T follicular helper cell (primary cell): ENCODE data around the gene HBB.
"Not testable (repeated sequence)": the region's sequence is repeated elsewhere in the genome, so short reads cannot be mapped to it uniquely, and the experiment has no call there.

Source experiments
- DNase-seq: peaks from one replicate; pipeline ENCODE4 v3.0.0-alpha.2; 2020; ENCODE audit warnings: low read depth
- total RNA-seq, 2 experiments: gene quantifications; one replicate each; lab custom pipeline; 2026; lab: John Stamatoyannopoulos, UW

HBB gene
- 0 to 0.04 reads per million in 2 experiments for total RNA-seq

- no peak for DNase-seq
Measured at GRCh38 chr11:5226732-5227310, at the start of gene HBB. HBB (minus strand) TSS chr11:5227071; CDS start chr11:5227021, 50 bp downstream.

- no peak for DNase-seq
Measured at GRCh38 chr11:5275369-5276110, 48.7 kb upstream of the HBB start.

GRCh38 chr11:5274395-5274794 lies 47.5 kb upstream of the HBB start:
- no peak for DNase-seq

GRCh38 chr11:5272395-5273017 lies 45.6 kb upstream of the HBB start:
- no peak for DNase-seq

- no peak for DNase-seq
Measured at GRCh38 chr11:5269715-5270147, 42.9 kb upstream of the HBB start, which contains the start of gene HBE1. HBE1 (minus strand) TSS chr11:5269945; CDS start chr11:5269890, 55 bp downstream.

GRCh38 chr11:5267033-5267563 lies 40.2 kb upstream of the HBB start:
- DNase-seq = no peak

- DNase-seq = no peak
Measured at GRCh38 chr11:5266609-5267008, 39.7 kb upstream of the HBB start.

- no peak for DNase-seq
Measured at GRCh38 chr11:5265832-5266231, 39.0 kb upstream of the HBB start.

- no peak for DNase-seq
Measured at GRCh38 chr11:5258543-5259262, 31.8 kb upstream of the HBB start.

- no peak for DNase-seq
Measured at GRCh38 chr11:5257296-5257695, 30.4 kb upstream of the HBB start.

- DNase-seq = not testable (repeated sequence)
Measured at GRCh38 chr11:5254646-5255413, 28.0 kb upstream of the HBB start, which contains the start of gene HBG2. HBG2 (minus strand) TSS chr11:5254781; CDS start chr11:5254728, 53 bp downstream.

GRCh38 chr11:5254023-5254422 lies 27.2 kb upstream of the HBB start:
- not testable (repeated sequence) for DNase-seq

- not testable (repeated sequence) for DNase-seq
Measured at GRCh38 chr11:5253440-5253839, 26.6 kb upstream of the HBB start.

GRCh38 chr11:5252919-5253265 lies 26.0 kb upstream of the HBB start:
- DNase-seq = no peak

- no peak for DNase-seq
Measured at GRCh38 chr11:5252192-5252918, 25.5 kb upstream of the HBB start.

GRCh38 chr11:5251746-5252145 lies 24.9 kb upstream of the HBB start:
- no peak for DNase-seq

GRCh38 chr11:5250543-5251204 lies 23.8 kb upstream of the HBB start:
- DNase-seq = no peak

GRCh38 chr11:5249807-5250396 lies 23.0 kb upstream of the HBB start, which contains the start of gene HBG1:
HBG1 (minus strand) TSS chr11:5249857; CDS start chr11:5249804, 53 bp downstream.
- DNase-seq = not testable (repeated sequence)

- DNase-seq = not testable (repeated sequence)
Measured at GRCh38 chr11:5248498-5248897, 21.6 kb upstream of the HBB start.
